H9 (cell line): ENCODE data around the gene C2orf68. TPM values are rescaled to one million over a fixed set of nuclear protein-coding genes. Genes with fewer than 3 reads are reported as not detected.
A peak's percentile ranks its signal among the peaks of the same experiment; 100 is the strongest.
"Not testable (repeated sequence)": the region's sequence is repeated elsewhere in the genome, so short reads cannot be mapped to it uniquely, and the experiment has no call there.

Experiments
- DNase-seq: peaks from one replicate; pipeline ENCODE4 v3.0.0-alpha.2; 2017
- H2AFZ ChIP-seq: one replicate; pipeline ENCODE4 v1.6.1; 2013; ENCODE audit warnings: mild to moderate bottlenecking, low read length, control low read depth, moderate library complexity
- H2AK5ac ChIP-seq: 2 replicates; pipeline ENCODE4 v1.6.1; 2013; ENCODE audit warnings: low read length, control low read depth, mixed read lengths; ENCODE audit not compliant: insufficient read length
- H2BK120ac ChIP-seq: one replicate; pipeline ENCODE4 v1.6.1; 2013; ENCODE audit warnings: low read depth, mild to moderate bottlenecking, low read length, control low read depth, inconsistent platforms; ENCODE audit not compliant: poor library complexity, severe bottlenecking
- H2BK12ac ChIP-seq: 2 replicates; pipeline ENCODE4 v1.6.1; 2013; ENCODE audit warnings: low read length, control low read depth, mixed read lengths, low read depth; ENCODE audit not compliant: insufficient read length
- H2BK15ac ChIP-seq: 2 replicates; pipeline ENCODE4 v1.6.1; 2013; ENCODE audit warnings: low read depth, low read length, control low read depth
- H2BK20ac ChIP-seq: one replicate; pipeline ENCODE4 v1.6.1; 2013; ENCODE audit warnings: low read depth, mild to moderate bottlenecking, low read length, control low read depth, inconsistent platforms; ENCODE audit not compliant: poor library complexity, severe bottlenecking
- H2BK5ac ChIP-seq: 2 replicates; pipeline ENCODE4 v1.6.1; 2013; ENCODE audit warnings: low read length, control low read depth, mixed read lengths; ENCODE audit not compliant: insufficient read length
- H3K14ac ChIP-seq: 2 replicates; pipeline ENCODE4 v1.6.1; 2013; ENCODE audit warnings: low read length, control low read depth; ENCODE audit not compliant: insufficient read depth
- H3K18ac ChIP-seq: 2 replicates; pipeline ENCODE4 v1.6.1; 2013; ENCODE audit warnings: low read depth, mild to moderate bottlenecking, mixed read lengths, low read length, control low read depth; ENCODE audit not compliant: insufficient read length
- H3K23ac ChIP-seq: 2 replicates; pipeline ENCODE4 v1.6.1; 2013; ENCODE audit warnings: low read length, control low read depth, mixed read lengths, low read depth; ENCODE audit not compliant: insufficient read length
- H3K23me2 ChIP-seq: 2 replicates; pipeline ENCODE4 v1.6.1; 2013; ENCODE audit warnings: low read depth, mild to moderate bottlenecking, mixed read lengths, low read length, control low read depth; ENCODE audit not compliant: insufficient read length, poor library complexity, severe bottlenecking
- H3K27ac ChIP-seq: 2 replicates; pipeline ENCODE4 v1.5.1; 2013; ENCODE audit warnings: low read length, control low read depth, mixed read lengths, low read depth; ENCODE audit not compliant: insufficient read length
- H3K27me3 ChIP-seq: 2 replicates; pipeline ENCODE4 v1.6.1; 2013; ENCODE audit warnings: low read length, control low read depth, inconsistent platforms; ENCODE audit not compliant: insufficient read depth
- H3K4ac ChIP-seq: 2 replicates; pipeline ENCODE4 v1.6.1; 2013; ENCODE audit warnings: low read depth, mild to moderate bottlenecking, control low read depth, inconsistent platforms, low read length, moderate library complexity
- H3K4me1 ChIP-seq: 2 replicates; pipeline ENCODE4 v1.6.1; 2013; ENCODE audit warnings: low read length, control low read depth, inconsistent platforms; ENCODE audit not compliant: insufficient read depth
- H3K4me2 ChIP-seq: 2 replicates; pipeline ENCODE4 v1.6.1; 2013; ENCODE audit warnings: low read length, control low read depth, mixed read lengths; ENCODE audit not compliant: insufficient read length, insufficient read depth
- H3K56ac ChIP-seq: 2 replicates; pipeline ENCODE4 v1.6.1; 2013; ENCODE audit warnings: low read depth, mild to moderate bottlenecking, mixed read lengths, low read length, control low read depth; ENCODE audit not compliant: insufficient read length
- H3K79me1 ChIP-seq: 2 replicates; pipeline ENCODE4 v1.6.1; 2013; ENCODE audit warnings: low read depth, mild to moderate bottlenecking, moderate library complexity, low read length, control low read depth, inconsistent platforms; ENCODE audit not compliant: insufficient read depth, poor library complexity, severe bottlenecking
- H3K79me2 ChIP-seq: 2 replicates; pipeline ENCODE4 v1.6.1; 2013; ENCODE audit warnings: low read length, control low read depth, inconsistent platforms; ENCODE audit not compliant: insufficient read depth
- H3K9ac ChIP-seq: 2 replicates; pipeline ENCODE4 v1.6.1; 2013; ENCODE audit warnings: low read length, control low read depth, mixed read lengths; ENCODE audit not compliant: insufficient read length; ENCODE audit errors: extremely low read depth
- H3K9me3 ChIP-seq: one replicate; pipeline ENCODE4 v1.6.1; 2013; ENCODE audit warnings: low read depth, low read length, inconsistent platforms; ENCODE audit not compliant: control insufficient read depth
- H3T11ph ChIP-seq: one replicate; pipeline ENCODE4 v1.6.1; 2013; ENCODE audit warnings: mild to moderate bottlenecking, low read length, control low read depth, inconsistent platforms
- H4K20me1 ChIP-seq: one replicate; pipeline ENCODE4 v1.6.1; 2013; ENCODE audit not compliant: control insufficient read depth, insufficient read length, insufficient read depth
- H4K5ac ChIP-seq: 2 replicates; pipeline ENCODE4 v1.6.1; 2013; ENCODE audit warnings: low read depth, mild to moderate bottlenecking, mixed read lengths, low read length, control low read depth; ENCODE audit not compliant: insufficient read length
- H4K8ac ChIP-seq: replicated peaks from 2 replicates; pipeline ENCODE4 v1.6.1; 2013; ENCODE audit warnings: low read length, control low read depth, mixed read lengths, low read depth; ENCODE audit not compliant: insufficient read length
- H4K91ac ChIP-seq: 2 replicates; pipeline ENCODE4 v1.6.1; 2013; ENCODE audit warnings: low read depth, mild to moderate bottlenecking, moderate library complexity, mixed read lengths, low read length, control low read depth; ENCODE audit not compliant: insufficient read length
- H3K27ac Mint-ChIP-seq, 3 experiments: 2 replicates in 2 of 3; 3 replicates in 1 of 3; pipeline ENCODE4 v1.8.0; 2020 to 2021; ENCODE audit warnings: mixed read lengths in 3 of 3, mild to moderate bottlenecking in 1 of 3, moderate library complexity in 1 of 3
- H3K27me3 Mint-ChIP-seq: 2 replicates; pipeline ENCODE4 v1.8.0; 2021; ENCODE audit warnings: low read depth, mild to moderate bottlenecking, moderate library complexity, mixed read lengths
- H3K36me3 Mint-ChIP-seq, 3 experiments: 2 replicates in 2 of 3; 3 replicates in 1 of 3; pipeline ENCODE4 v1.8.0; 2020 to 2021; ENCODE audit warnings: low read depth in 3 of 3, mixed read lengths in 3 of 3; ENCODE audit not compliant: insufficient read depth in 1 of 3
- H3K4me1 Mint-ChIP-seq, 2 experiments: 2 replicates each; pipeline ENCODE4 v1.8.0; 2020; ENCODE audit warnings: mixed read lengths in 2 of 2
- H3K4me3 Mint-ChIP-seq, 2 experiments: 2 replicates in 1 of 2; 3 replicates in 1 of 2; pipeline ENCODE4 v1.8.0; 2020 to 2021; ENCODE audit warnings: mild to moderate bottlenecking in 2 of 2, mixed read lengths in 2 of 2, moderate library complexity in 1 of 2
- H3K9me3 Mint-ChIP-seq, 2 experiments: 2 replicates in 1 of 2; 3 replicates in 1 of 2; pipeline ENCODE4 v1.8.0; 2020; ENCODE audit warnings: mild to moderate bottlenecking in 2 of 2, mixed read lengths in 2 of 2, moderate library complexity in 1 of 2
- WGBS: extraction: QIAGEN DNeasy Blood & Tissue Kit; methylation state at CpG from one replicate; pipeline ENCODE4 v1.1.7; 2013; ENCODE audit warnings: missing lambda C conversion rate, low lambda C conversion rate, mixed read lengths; ENCODE audit not compliant: insufficient read length; ENCODE audit errors: extremely low coverage; 5-methylcytosine and 5-hydroxymethylcytosine counted together
- total RNA-seq: library from RNA; stranded (reverse); gene quantifications from 2 replicates; pipeline ENCODE4 v1.2.1, GENCODE V29; 2021
- TF ChIP-seq, protein P1 (sequence below): fragments of 200-600 bp; sonication (generic); conservative IDR thresholded peaks from 3 replicates; pipeline ENCODE4 v1.8.0; 2021; ENCODE audit warnings: antibody characterized with exemption, mild to moderate bottlenecking

C2orf68 gene
- total RNA-seq, 1 experiment from 2014 or later: 39.6 TPM

DNA sequence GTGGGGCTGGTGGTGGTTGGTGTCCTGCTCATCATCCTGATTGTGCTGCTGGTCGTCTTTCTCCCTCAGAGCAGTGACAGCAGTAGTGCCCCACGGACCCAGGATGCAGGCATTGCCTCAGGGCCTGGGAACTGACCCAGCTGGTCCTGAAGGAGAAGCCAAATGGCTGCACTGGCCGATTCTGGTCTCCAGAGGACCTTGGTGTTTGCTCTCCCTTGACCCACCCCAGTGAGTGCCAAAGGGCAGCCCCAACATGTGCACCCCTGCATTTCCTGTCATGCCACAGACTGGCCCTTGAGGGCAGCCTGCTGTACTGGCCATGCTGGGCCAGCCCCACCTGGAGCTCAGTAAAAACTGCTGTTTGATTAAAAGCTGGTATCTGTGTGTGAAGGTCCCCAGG is 18.8 kb downstream of the C2orf68 start:
- Histone ChIP-seq H2AK5ac (no peak overlapping the region), H2AFZ (no peak overlapping the region), H3K79me1 (no peaks in the 10 kb centered on the region), H2BK120ac (no peak overlapping the region), H3K27ac (no peak overlapping the region), H3K18ac (no peak overlapping the region), H3K9me3 (no peaks in the 10 kb centered on the region), H2BK12ac (no peak overlapping the region), H3K27me3 (no peaks in the 10 kb centered on the region), H3K14ac (no peak overlapping the region), H2BK20ac (no peak overlapping the region), H3K23ac (no peak overlapping the region), H3K4me2 (no peak overlapping the region), H3K9ac (no peak overlapping the region), H3K79me2 (no peaks in the 10 kb centered on the region), H3K56ac (no peak overlapping the region), H3T11ph (no peak overlapping the region), H2BK15ac (no peak overlapping the region), H3K4ac (no peak overlapping the region), H4K5ac (no peak overlapping the region), H3K4me1 (no peaks in the 10 kb centered on the region), H4K8ac (no peak overlapping the region), H3K23me2 (peaks cover 9% of the 10 kb centered on the region), H4K20me1 (no peaks in the 10 kb centered on the region), H2BK5ac (no peak overlapping the region), H4K91ac (no peak overlapping the region)
- TF ChIP-seq, protein P1, sequence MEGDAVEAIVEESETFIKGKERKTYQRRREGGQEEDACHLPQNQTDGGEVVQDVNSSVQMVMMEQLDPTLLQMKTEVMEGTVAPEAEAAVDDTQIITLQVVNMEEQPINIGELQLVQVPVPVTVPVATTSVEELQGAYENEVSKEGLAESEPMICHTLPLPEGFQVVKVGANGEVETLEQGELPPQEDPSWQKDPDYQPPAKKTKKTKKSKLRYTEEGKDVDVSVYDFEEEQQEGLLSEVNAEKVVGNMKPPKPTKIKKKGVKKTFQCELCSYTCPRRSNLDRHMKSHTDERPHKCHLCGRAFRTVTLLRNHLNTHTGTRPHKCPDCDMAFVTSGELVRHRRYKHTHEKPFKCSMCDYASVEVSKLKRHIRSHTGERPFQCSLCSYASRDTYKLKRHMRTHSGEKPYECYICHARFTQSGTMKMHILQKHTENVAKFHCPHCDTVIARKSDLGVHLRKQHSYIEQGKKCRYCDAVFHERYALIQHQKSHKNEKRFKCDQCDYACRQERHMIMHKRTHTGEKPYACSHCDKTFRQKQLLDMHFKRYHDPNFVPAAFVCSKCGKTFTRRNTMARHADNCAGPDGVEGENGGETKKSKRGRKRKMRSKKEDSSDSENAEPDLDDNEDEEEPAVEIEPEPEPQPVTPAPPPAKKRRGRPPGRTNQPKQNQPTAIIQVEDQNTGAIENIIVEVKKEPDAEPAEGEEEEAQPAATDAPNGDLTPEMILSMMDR: no peak
- DNase-seq: no peak
- 0 out of 5 replicates have a peak overlapping the region, but pooled peaks of 1 of the 2 experiments have one; percentile 26 for H3K4me3 Mint-ChIP-seq
- peaks cover 0 to 15% (median 11%) of the 10 kb centered on the region in 3 experiments; a peak in 5 of 7 replicates for H3K36me3 Mint-ChIP-seq
- H3K9me3 Mint-ChIP-seq: no peaks in the 10 kb centered on the region
- no peak overlapping the region for H3K27ac Mint-ChIP-seq
- H3K4me1 Mint-ChIP-seq: peaks cover 17 to 18% of the 10 kb centered on the region in 2 experiments
- no CpG with 5 or more reads among the region's 3 CpGs for WGBS
- H3K27me3 Mint-ChIP-seq: peaks cover 26% of the 10 kb centered on the region

DNA sequence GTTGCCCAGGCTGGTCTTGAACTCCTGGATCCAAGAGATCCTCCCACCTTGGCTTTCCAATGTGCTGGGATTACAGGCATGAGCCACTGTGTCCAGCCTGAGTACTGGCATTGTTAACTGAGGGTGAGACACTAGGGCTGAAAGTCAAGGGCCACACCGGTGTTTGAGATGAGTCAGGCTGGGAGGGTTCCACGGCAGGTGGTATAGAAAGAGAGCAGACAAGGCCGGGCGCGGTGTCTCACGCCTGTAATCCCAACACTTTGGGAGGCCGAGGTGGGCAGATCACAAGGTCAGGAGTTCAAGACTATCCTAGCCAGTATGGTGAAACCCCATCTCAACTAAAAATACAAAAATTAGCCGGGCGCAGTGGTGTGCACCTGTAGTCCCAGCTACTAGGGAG is 19.6 kb downstream of the C2orf68 start:
- Mint-ChIP-seq H3K4me1 (peaks cover 17 to 18% of the 10 kb centered on the region in 2 experiments), H3K27me3 (peaks cover 26% of the 10 kb centered on the region)
- H3K9me3 ChIP-seq, H3K18ac ChIP-seq, H4K5ac ChIP-seq, H3K9ac ChIP-seq, H4K20me1 ChIP-seq, H3K14ac ChIP-seq, H3K56ac ChIP-seq, H3K4ac ChIP-seq, H3K36me3 Mint-ChIP-seq, H3K23me2 ChIP-seq, H3K27me3 ChIP-seq, H3K9me3 Mint-ChIP-seq, H4K91ac ChIP-seq, H3K4me1 ChIP-seq, H2BK120ac ChIP-seq, H3K23ac ChIP-seq, DNase-seq, H2AK5ac ChIP-seq, H2BK12ac ChIP-seq, H3K4me2 ChIP-seq, H2BK15ac ChIP-seq, H3K27ac ChIP-seq, H2BK5ac ChIP-seq, H3K79me1 ChIP-seq, H2BK20ac ChIP-seq, H3T11ph ChIP-seq, H3K79me2 ChIP-seq, H2AFZ ChIP-seq, H3K4me3 Mint-ChIP-seq, H3K27ac Mint-ChIP-seq, H4K8ac ChIP-seq: not testable (repeated sequence)
- no CpG with 5 or more reads among the region's 9 CpGs for WGBS
